Liver (tissue), 3 donors: ENCODE results near the gene SMYD4.
A peak's percentile ranks its signal among the peaks of the same experiment; 100 is the strongest.

Source experiments
- CTCF ChIP-seq: fragments of 150-350 bp; IDR thresholded peaks from 2 replicates; pipeline ENCODE4 v1.5.1; 2017; ENCODE audit warnings: improper control_type of control experiment, low read depth, low read length; ENCODE audit not compliant: missing input control
- FOXA2 ChIP-seq: IDR thresholded peaks from 2 replicates; pipeline ENCODE4 v1.6.1; 2016; ENCODE audit warnings: antibody characterized with exemption
- JUND ChIP-seq, 2 donors: IDR thresholded peaks; 2 replicates each; pipeline ENCODE4 v1.6.1; 2016; ENCODE audit warnings: antibody characterized with exemption in 2 of 2
- RAD21 ChIP-seq, 2 donors: IDR thresholded peaks; 2 replicates each; pipeline ENCODE4 v1.6.1; 2016; ENCODE audit warnings: antibody characterized with exemption in 2 of 2, mild to moderate bottlenecking in 2 of 2
- RXRA ChIP-seq, 2 donors: IDR thresholded peaks; 2 replicates each; pipeline ENCODE4 v1.6.1; 2017 to 2018; ENCODE audit warnings: antibody characterized with exemption in 2 of 2, mild to moderate bottlenecking in 1 of 2
- SP1 ChIP-seq: IDR thresholded peaks from 2 replicates; pipeline ENCODE4 v1.6.1; 2018; ENCODE audit warnings: antibody characterized with exemption, mild to moderate bottlenecking
- TAF1 ChIP-seq: conservative IDR thresholded peaks from 2 replicates; pipeline ENCODE4 v1.6.1; 2016; ENCODE audit warnings: antibody characterized with exemption, mild to moderate bottlenecking
- YY1 ChIP-seq: IDR thresholded peaks from 2 replicates; pipeline ENCODE4 v1.6.1; 2016; ENCODE audit warnings: antibody characterized with exemption, mild to moderate bottlenecking
- ZBTB33 ChIP-seq: IDR thresholded peaks from 2 replicates; pipeline ENCODE4 v1.6.1; 2016; ENCODE audit warnings: antibody characterized with exemption
- donor health status: healthy.
- donor health status: healthy.

- peak in 1 of 2 donors; percentile 5 for TF ChIP-seq RAD21 (IDR thresholded peaks at IDR 0.05)
- no peak for TF ChIP-seq YY1
- no peak for TF ChIP-seq CTCF
- no peak for TF ChIP-seq ZBTB33
- no peak for TF ChIP-seq SP1
- TF ChIP-seq TAF1 = no peak
- TF ChIP-seq RXRA (IDR thresholded peaks at IDR 0.05) = no peak
- peak in 1 of 2 donors; percentile 85 for TF ChIP-seq JUND (IDR thresholded peaks at IDR 0.05)
- TF ChIP-seq FOXA2 = no peak
These were observed 42.3 kb downstream of the SMYD4 start for GRCh38 chr17:1787301-1787902.
